DLD1 (cell line): Measurements from ENCODE around the gene CLK3.

ENCODE experiments used
- in situ Hi-C: cut with HindIII; loops from 2 replicates; pipeline ENCODE4 v1.10.0; 2017; ENCODE audit warnings: low sequenced_read_pairs

The CLK3 gene

GRCh38 chr15:74619916-74620635 is 4.4 kb downstream of the CLK3 start:
- in situ Hi-C loops, result no loop called here

GRCh38 chr15:74620636-74621545 is 5.3 kb downstream of the CLK3 start:
- in situ Hi-C loops, result no loop called here

GRCh38 chr15:74621546-74621920 is 5.9 kb downstream of the CLK3 start:
- in situ Hi-C loops, result no loop called here

- in situ Hi-C loops, result no loop called here
Measured at GRCh38 chr15:74621936-74622335, 6.3 kb downstream of the CLK3 start.

- in situ Hi-C loops, result no loop called here
Measured at GRCh38 chr15:74622758-74623157, 7.1 kb downstream of the CLK3 start.

GRCh38 chr15:74624020-74624602 is 8.5 kb downstream of the CLK3 start:
- in situ Hi-C loops, result no loop called here

GRCh38 chr15:74625693-74626092 is 10.1 kb downstream of the CLK3 start:
- in situ Hi-C loops, result no loop called here

- in situ Hi-C loops, result no loop called here
Measured at GRCh38 chr15:74626336-74626735, 10.7 kb downstream of the CLK3 start.

- in situ Hi-C loops, result no loop called here
Measured at GRCh38 chr15:74626752-74627692, 11.4 kb downstream of the CLK3 start.

GRCh38 chr15:74627766-74628165 is 12.1 kb downstream of the CLK3 start:
- in situ Hi-C loops, result no loop called here

GRCh38 chr15:74628199-74628598 is 12.6 kb downstream of the CLK3 start:
- in situ Hi-C loops, result no loop called here

- in situ Hi-C loops, result no loop called here
Measured at GRCh38 chr15:74628949-74629348, 13.3 kb downstream of the CLK3 start.

- in situ Hi-C loops, result loop anchor here (5.0 kb wide), 1 partner anchor 143 kb away; no protein-coding TSS in a partner anchor
Measured at GRCh38 chr15:74629696-74630095, 14.1 kb downstream of the CLK3 start.

- in situ Hi-C loops, result loop anchor here (5.0 kb wide), 1 partner anchor 142 kb away; no protein-coding TSS in a partner anchor
Measured at GRCh38 chr15:74630284-74631086, 14.8 kb downstream of the CLK3 start.

- in situ Hi-C loops, result loop anchor here (5.0 kb wide), 1 partner anchor 141 kb away; no protein-coding TSS in a partner anchor
Measured at GRCh38 chr15:74631087-74631385, 15.4 kb downstream of the CLK3 start.

- in situ Hi-C loops, result loop anchor here (5.0 kb wide), 1 partner anchor 141 kb away; no protein-coding TSS in a partner anchor
Measured at GRCh38 chr15:74631408-74631807, 15.8 kb downstream of the CLK3 start.

GRCh38 chr15:74631935-74632560 is 16.4 kb downstream of the CLK3 start:
- in situ Hi-C loops, result loop anchor here (5.0 kb wide), 1 partner anchor 140 kb away; no protein-coding TSS in a partner anchor

- in situ Hi-C loops, result loop anchor here (5.0 kb wide), 1 partner anchor 140 kb away; no protein-coding TSS in a partner anchor
Measured at GRCh38 chr15:74632601-74633000, 17.0 kb downstream of the CLK3 start.

GRCh38 chr15:74633781-74634180 is 18.1 kb downstream of the CLK3 start:
- in situ Hi-C loops, result loop anchor here (5.0 kb wide), 1 partner anchor 139 kb away; no protein-coding TSS in a partner anchor
